GM21526 (cell line): ENCODE measurements around the gene FAM209A.
"Not testable (repeated sequence)": the region's sequence is repeated elsewhere in the genome, so short reads cannot be mapped to it uniquely, and the experiment has no call there.

Source experiments
- ATAC-seq: cut with Tn5 transposase; IDR thresholded peaks from one replicate; pipeline ENCODE4 v1.9.1; 2021; ENCODE audit warnings: moderate library complexity; ENCODE audit not compliant: unreplicated experiment, low FRiP score

Gene FAM209A

DNA sequence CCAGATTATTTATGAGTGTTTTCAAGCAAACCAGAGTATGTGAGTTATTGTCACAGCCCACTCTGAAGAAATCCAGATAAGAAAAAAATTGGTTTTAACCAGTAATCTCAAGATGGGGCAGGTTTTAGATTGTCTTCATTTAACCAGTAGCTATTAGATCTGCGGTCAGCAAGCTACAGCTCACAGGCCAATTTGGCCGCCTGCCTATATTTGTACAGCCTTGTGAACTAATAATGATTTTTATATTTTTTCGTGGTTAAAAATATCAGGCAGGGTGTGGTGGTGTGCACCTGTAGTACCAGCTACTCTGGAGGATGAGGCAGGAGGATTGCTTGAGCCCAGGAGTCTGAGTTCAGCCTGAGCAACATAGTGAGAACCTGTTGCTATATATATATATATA, 13.5 kb downstream of the FAM209A start:
- no peak for ATAC-seq

DNA sequence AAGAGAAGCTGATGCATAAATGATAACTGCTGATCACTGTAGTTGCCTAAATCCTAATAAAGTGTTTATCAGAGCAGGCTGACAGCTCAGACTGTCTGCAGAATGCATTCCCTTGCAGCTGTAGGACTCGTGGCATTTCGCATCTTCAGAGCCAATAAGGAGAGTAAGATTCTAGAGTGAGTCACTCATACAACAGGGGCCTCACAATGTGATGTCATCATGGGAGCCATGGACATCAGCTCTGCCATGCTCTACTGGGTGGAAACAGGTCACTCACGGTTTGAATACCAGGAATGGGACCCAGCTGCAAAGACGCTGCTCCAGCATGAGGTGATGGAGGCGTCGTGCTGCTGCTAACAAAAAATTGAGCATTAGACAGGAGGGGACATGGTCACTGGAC, 15.9 kb downstream of the FAM209A start:
- ATAC-seq = no peak

DNA sequence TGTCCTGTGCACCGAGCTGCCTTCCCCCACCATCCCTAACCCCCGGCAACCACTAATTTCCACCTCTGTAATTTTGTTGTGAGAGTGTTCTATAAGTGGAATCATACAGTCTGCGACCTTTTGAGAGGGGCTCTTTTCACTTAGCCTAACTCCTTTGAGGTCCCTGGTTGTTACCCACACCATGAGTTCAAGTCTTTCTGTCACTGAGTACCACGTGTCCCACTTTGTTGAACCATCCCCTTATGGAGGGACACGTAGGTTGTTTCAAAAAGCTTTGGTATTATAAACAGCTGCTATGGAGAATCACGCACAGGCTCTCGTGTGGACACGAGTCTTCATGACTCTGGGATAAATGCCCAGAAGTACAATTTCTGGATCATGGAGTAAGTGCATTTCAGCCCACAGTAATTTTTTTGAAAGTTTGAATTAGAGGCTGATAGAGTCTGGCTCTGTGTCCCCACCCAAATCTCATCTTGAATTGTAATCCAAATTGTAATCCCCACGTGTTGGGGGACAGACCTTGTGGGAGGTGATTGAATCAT, 18.0 kb downstream of the FAM209A start:
- no peak for ATAC-seq

DNA sequence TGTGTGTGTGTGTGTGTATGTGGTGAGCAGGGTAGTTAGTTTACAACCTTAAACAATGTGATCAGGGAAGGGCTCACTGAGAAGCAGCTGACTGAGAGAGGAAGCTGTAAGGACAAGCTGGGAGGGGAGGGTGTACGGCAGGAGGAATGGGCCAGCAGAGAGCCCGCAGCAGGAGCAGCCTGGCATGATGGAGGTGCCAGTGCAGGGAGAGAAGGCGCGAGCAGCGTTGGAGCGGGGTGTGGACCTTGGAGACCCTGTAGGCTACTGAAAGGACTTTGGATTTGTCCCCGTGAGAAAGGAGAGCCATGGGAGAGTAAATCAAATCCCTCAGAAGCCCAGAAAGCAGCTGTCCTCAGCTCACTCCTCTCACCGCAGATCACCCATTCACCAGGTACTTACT, 27.0 kb downstream of the FAM209A start:
- no peak for ATAC-seq

DNA sequence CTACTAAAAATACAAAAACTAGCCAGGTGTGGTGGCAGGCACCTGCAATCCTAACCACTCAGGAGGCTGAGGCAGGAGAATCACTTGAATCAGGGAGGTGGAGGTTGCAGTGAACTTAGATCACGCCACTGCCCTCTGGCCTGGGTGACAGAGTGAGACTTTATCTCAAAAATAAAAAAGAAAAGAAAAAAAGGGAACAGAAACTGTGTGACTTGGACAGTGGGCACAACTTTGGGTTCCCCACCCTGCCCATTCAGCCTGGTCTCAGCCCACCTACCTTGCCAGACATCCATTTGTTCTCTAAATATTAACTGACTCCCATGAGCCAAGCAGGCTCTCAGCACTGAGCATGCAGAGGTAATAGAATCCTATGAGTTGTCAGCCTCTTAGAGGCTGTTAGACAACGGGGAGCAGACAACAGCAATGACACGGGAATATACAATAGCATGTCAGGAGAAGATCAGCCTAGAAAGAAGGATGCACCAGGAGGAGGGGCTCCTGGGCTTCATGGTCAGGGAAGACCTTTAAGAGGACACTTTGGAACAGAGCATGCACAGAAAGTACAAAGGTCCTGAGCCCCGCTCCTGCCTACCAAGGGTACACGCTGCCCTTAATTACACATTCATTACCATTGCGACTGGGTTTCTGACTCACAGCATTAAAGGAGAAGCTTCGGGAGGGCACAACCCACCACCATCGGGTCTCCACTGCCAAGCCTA, 28.5 kb downstream of the FAM209A start:
- ATAC-seq = no peak

DNA sequence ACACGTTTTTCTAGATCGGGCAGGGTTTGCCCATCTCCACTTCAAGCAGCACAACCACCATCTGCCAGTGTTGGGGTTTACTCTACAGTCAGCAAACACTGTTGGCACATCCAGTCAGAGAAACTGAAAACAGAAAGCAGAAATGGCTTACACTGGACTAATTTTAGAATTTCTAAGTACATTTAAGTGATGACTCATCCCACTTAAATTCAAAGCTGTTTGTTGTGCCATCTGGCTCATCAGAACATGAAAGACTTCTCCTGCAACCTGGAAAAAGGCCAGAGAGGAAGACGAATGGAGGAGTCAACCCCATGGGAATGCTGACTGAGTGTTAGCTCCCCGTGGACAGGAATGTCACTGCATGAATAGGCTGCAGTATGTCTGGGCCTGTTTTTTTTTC, 30.3 kb downstream of the FAM209A start:
- ATAC-seq = peak; percentile 90

DNA sequence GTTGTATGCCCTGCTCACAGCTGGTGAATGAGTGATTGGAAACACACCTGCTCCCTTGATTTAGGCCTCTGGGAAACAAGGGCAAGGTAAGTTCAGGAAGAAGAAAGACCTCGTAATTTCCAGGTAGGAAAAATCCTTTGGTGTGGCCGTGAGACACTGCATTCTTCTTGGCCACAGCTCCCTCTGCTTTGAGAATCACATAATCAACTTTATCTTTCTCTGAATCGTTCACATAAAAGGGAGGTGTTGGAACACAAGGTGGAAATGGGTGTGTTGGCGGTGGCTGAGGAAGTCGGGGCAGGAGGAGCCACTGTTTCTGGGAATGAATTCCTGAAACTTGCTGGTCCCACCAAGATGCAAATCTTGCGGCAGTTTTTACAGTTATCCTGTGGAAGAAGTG, 34.4 kb downstream of the FAM209A start:
- ATAC-seq = no peak

DNA sequence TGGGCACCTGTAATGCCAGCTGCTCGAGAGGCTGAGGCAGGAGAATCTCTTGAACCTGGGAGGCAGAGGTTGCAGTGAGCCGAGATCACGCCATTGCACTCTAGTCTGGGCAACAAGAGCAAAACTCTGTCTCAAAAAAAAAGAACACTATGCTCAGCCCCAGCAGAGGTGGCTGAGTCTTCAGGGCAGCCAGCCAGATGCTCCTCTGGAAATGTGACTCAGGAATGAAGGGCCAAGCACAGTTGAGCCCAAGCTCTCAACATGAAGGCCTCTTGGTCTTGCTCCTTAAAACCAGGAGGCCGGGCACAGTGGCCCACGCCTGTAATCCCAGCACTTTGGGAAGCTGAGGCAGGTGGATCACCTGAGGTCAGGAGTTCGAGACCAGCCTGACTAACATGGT, 40.0 kb downstream of the FAM209A start:
- ATAC-seq = not testable (repeated sequence)

DNA sequence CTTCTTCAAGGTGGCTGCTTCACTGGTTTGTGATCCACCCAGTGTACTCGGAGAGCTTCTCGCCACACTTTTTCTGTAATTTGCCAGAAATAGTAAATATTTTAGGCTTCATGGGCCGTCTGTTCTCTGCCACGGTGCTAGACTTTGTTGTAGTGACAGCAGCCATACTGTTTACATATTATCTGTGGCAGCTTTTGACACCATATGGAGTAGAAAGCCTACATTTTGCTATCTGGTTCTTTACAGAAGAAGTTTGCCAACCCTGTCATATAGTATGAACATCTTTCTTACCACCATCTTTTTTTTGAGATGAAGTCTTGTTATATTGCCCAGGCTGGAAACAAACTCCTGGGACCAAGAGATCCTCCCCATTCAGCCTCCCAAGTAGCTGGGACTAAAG, 41.0 kb downstream of the FAM209A start:
- no peak for ATAC-seq

DNA sequence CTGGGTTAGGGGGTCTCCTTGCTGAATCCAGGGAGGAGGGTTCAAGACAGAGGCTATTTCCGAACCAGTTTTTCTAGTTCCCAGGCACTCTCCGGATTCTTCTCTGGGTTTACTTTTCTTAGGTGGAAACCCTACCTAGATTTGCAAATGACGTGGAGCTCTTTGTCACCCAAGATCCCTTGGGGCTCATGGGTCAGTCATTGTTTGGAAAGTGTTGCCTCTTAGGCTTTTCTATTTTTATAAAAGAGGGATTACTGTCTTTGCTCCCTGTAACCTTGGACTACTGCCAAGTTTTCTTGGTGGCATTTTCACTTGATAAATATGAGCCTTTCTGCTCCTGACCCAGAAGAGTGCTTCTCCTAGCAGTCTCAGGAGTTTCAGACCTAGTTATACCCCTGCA, 42.1 kb downstream of the FAM209A start:
- ATAC-seq = no peak

DNA sequence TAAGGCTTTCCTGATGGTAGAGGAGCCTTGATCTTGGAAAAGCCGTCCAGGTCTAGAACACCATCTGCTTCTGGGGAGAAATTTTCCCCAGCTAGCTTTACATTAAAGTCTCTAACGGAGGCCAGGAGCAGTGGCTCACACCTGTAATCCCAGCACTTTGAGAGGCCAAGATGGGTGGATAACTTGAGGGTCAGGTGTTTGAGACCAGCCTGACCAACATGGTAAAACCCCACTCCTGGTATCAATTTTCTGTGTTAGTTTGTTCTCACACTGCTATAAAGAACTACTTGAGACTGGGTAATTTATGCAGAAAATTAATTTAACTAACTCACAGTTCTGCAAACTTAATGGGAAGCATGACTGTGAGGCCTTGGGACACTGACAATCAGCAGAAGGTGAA, 46.3 kb downstream of the FAM209A start:
- ATAC-seq = no peak

DNA sequence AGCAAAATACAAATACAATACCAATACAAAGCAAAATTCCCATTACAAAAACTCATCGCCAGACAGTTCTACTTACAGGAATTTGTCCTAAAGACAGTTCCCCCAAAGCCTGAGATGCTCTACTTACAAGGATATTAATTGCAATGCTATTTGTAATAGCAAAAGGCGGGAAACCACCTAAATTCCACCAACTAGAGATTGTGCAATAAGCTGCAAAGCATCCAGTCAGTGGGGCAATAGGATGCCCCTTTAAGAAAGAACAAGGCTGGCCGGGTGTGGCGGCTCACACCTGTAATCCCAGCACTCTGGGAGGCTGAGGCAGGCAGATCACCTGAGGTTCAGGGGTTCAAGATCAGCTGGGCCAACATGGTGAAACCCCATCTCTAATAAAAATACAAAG, 47.6 kb downstream of the FAM209A start:
- no peak for ATAC-seq

DNA sequence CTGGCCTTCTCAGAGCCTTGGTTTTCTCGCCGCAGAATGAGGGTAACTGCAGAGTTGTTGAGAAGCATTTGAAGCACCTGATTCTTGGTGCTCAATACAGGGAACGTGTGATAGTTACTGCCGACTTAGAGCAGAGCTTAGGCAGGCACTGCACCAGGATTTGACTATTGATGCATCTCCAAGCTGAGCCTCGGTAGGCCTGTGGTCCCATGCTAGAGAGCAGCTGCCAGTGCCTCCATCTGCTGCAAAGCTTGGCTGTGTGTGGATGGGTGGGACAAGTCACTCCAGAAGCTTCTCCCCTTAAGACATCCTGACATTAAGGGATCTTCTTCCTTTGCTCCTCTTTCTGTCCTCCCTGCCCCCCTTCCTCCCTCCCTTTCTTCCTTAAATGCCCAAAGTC, 49.4 kb downstream of the FAM209A start:
- ATAC-seq = no peak

DNA sequence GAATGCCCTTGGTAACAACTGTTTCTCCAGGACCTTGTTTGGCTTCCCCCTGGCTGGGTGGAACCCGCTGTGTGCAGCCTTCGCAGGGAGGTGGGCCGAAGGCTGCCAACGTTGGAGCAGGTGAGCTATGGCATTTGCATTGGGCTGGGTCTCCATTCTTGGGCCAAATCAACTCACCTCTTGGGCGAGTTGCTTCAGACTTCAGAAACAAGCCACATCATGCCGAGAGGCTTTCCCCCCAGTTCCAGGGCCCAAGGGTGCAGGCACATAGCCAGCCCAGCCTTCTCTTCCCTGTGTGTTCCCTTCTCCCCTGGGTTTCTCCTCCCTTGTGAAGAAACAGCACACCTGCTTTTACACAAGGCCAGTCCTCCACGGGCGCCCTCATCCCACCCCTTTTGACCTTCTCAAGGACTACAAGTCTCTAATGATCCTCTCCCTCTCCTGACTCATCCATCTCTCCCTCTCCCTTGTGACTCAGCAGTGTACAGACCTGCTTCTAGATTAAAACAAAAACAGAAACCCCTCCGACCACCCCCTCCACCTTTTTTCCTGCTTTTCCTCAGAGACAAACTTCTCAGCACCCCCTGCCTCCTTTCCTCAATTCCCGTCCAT, 50.1 kb downstream of the FAM209A start:
- ATAC-seq = no peak

DNA sequence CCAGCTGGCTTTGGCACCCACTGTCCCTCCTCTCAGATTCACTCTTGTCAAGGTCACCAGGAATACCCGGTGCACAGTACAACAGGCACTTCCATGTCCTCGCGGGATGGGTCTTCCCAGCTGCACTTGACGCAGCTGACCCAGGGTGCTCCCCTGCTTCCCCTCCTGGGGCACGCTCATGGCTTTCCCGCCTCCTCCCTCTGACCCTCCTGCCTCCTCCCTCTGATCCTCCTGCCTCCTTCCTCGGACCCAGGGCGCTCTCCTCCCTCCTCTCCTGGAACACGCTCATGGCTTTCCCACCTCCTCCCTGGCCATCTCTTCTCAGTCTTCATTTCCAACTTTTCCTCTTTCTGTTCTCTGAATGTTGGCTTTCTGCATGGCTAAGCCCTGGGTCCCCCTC, 50.6 kb downstream of the FAM209A start:
- no peak for ATAC-seq
